C4-2B (cell line): ENCODE data around the gene POLQ.

Experiments used
- ZFX ChIP-seq: fragments of 450-650 bp; IDR thresholded peaks from 2 replicates; pipeline ENCODE4 v1.6.1; 2017
- TF ChIP-seq, protein P1 (sequence below): fragments of 450-650 bp; conservative IDR thresholded peaks from 2 replicates; pipeline ENCODE4 v1.5.1; 2017; ENCODE audit warnings: mild to moderate bottlenecking

DNA sequence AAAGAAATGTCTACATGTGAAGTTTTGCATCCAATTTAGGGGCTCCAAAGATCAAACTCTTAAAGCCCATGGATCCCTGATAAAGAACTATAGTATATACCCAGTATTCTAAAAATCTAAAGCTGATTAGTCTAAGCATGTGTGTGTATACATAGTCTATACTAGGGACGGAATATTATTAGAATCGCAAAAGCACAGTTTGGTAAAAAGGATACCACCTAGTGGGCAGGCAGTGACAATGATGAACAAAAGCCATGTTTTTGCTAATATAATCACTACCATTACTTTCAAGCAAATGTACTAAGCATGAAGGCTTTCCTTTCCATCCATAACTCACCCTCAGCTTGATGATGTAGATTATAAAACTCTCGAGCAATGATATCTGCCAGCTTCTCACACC is 16.5 kb downstream of the POLQ start:
- TF ChIP-seq, protein P1, sequence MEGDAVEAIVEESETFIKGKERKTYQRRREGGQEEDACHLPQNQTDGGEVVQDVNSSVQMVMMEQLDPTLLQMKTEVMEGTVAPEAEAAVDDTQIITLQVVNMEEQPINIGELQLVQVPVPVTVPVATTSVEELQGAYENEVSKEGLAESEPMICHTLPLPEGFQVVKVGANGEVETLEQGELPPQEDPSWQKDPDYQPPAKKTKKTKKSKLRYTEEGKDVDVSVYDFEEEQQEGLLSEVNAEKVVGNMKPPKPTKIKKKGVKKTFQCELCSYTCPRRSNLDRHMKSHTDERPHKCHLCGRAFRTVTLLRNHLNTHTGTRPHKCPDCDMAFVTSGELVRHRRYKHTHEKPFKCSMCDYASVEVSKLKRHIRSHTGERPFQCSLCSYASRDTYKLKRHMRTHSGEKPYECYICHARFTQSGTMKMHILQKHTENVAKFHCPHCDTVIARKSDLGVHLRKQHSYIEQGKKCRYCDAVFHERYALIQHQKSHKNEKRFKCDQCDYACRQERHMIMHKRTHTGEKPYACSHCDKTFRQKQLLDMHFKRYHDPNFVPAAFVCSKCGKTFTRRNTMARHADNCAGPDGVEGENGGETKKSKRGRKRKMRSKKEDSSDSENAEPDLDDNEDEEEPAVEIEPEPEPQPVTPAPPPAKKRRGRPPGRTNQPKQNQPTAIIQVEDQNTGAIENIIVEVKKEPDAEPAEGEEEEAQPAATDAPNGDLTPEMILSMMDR = peak; percentile 70
- TF ChIP-seq ZFX = no peak
